Stomach smooth muscle (tissue), 2 donors: ENCODE measurements around the gene HRH2.
"Not testable (repeated sequence)": the region's sequence is repeated elsewhere in the genome, so short reads cannot be mapped to it uniquely, and the experiment has no call there.

Experiments used
- H3K27ac ChIP-seq: one replicate; pipeline ENCODE4 v1.7.0; 2013; ENCODE audit warnings: mild to moderate bottlenecking, low read length, inconsistent platforms
- H3K27me3 ChIP-seq, 2 donors: one replicate each; pipeline ENCODE4 v1.7.0; 2013; ENCODE audit warnings: low read length in 2 of 2; ENCODE audit not compliant: insufficient read depth in 2 of 2, control insufficient read depth in 1 of 2
- H3K36me3 ChIP-seq, 2 donors: one replicate each; pipeline ENCODE4 v1.7.0; 2013; ENCODE audit warnings: low read length in 2 of 2; ENCODE audit not compliant: control insufficient read depth in 2 of 2, insufficient read depth in 2 of 2
- H3K4me1 ChIP-seq: one replicate; pipeline ENCODE4 v1.7.0; 2013; ENCODE audit warnings: low read length; ENCODE audit not compliant: control insufficient read depth, insufficient read depth
- H3K4me3 ChIP-seq, 2 donors: one replicate each; pipeline ENCODE4 v1.7.0; 2013; ENCODE audit warnings: low read length in 2 of 2
- H3K9ac ChIP-seq, 2 donors: one replicate each; pipeline ENCODE4 v1.7.0; 2013; ENCODE audit warnings: low read length in 2 of 2, mild to moderate bottlenecking in 1 of 2
- H3K9me3 ChIP-seq, 2 donors: one replicate each; pipeline ENCODE4 v1.7.0; 2013; ENCODE audit warnings: low read length in 2 of 2; ENCODE audit not compliant: control insufficient read depth in 2 of 2
- donor health status: healthy.
- donor health status: Pancreatic carcinoma.

Gene HRH2

GRCh38 chr5:175714479-175715085 lies 56.7 kb downstream of the HRH2 start:
- H3K4me3 ChIP-seq = no peak overlapping the region
- H3K27me3 ChIP-seq = peaks cover 0 to 4% of the 10 kb centered on the region in 2 donors
- H3K36me3 ChIP-seq = no peaks in the 10 kb centered on the region
- H3K4me1 ChIP-seq = no peaks in the 10 kb centered on the region
- no peak overlapping the region for H3K27ac ChIP-seq
- H3K9ac ChIP-seq = no peak overlapping the region
- peaks cover 5 to 22% of the 10 kb centered on the region in 2 donors for H3K9me3 ChIP-seq

- H3K9ac ChIP-seq = no peak overlapping the region
- no peaks in the 10 kb centered on the region for H3K4me1 ChIP-seq
- H3K4me3 ChIP-seq = no peak overlapping the region
- no peak overlapping the region for H3K27ac ChIP-seq
- H3K27me3 ChIP-seq = peaks cover 0 to 4% of the 10 kb centered on the region in 2 donors
- H3K9me3 ChIP-seq = peaks cover 5 to 22% of the 10 kb centered on the region in 2 donors
- no peaks in the 10 kb centered on the region for H3K36me3 ChIP-seq
Observed at GRCh38 chr5:175715627-175716522, 58.0 kb downstream of the HRH2 start.

DNA sequence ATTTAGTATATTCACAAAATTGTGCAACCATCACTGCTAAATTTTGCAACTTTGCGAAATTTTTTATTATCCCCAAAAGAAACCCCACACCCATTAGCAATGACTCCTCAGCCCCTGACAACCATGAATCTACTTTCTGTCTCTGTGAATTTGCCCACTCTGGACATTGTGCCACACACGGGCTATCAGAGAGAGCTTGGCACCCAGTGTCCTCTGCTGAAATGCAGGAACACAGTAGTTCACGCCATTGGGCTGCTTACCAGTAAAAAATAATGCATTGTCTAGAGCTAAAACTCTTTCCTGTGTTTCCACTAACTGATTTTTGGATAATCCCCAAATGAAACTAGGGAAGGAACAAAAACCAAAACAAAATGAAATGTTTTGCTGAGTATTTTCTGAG lies 60.0 kb downstream of the HRH2 start:
- H3K9ac ChIP-seq = no peak overlapping the region
- peaks cover 5 to 22% of the 10 kb centered on the region in 2 donors for H3K9me3 ChIP-seq
- H3K36me3 ChIP-seq = no peaks in the 10 kb centered on the region
- H3K27me3 ChIP-seq = peaks cover 0 to 4% of the 10 kb centered on the region in 2 donors
- no peaks in the 10 kb centered on the region for H3K4me1 ChIP-seq
- H3K27ac ChIP-seq = no peak overlapping the region
- H3K4me3 ChIP-seq = no peak overlapping the region

DNA sequence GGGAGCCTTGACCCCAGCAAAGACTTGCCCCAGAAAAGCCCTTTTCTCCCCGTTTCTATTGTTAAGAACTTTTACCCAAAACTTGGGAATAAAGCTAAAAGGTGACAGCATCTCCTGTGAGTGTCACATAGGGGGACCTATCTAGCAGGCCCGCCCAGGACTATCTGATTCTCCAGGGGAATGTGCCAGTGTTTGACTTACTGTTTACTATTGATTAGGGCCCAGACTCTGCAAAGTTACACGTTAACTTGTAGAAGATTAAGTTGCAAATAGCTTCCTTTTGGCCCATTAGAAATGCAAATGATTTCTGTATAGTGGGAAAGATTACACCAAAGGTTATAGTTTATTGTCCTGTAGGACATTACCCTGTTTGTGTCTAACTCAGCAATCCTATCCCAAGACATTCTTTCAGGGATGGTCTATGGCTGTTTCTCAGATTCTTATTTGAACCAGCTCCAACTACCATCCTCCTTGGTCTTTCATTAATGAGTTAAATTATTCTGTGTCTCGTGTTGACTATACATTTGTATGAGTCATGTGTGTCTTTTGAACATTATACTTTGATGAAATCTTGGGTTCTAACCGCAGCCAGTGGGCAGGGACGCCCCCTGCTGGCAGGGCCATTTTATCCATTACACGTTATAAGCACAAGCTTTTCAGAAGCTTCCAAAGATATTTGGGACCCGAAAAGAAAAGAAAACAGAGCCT lies 60.7 kb downstream of the HRH2 start:
- Histone ChIP-seq H3K27ac (no peak overlapping the region), H3K4me1 (no peaks in the 10 kb centered on the region), H3K36me3 (no peaks in the 10 kb centered on the region), H3K27me3 (peaks cover 0 to 4% of the 10 kb centered on the region in 2 donors), H3K9ac (no peak overlapping the region), H3K4me3 (no peak overlapping the region), H3K9me3 (peaks cover 3 to 19% of the 10 kb centered on the region in 2 donors)

DNA sequence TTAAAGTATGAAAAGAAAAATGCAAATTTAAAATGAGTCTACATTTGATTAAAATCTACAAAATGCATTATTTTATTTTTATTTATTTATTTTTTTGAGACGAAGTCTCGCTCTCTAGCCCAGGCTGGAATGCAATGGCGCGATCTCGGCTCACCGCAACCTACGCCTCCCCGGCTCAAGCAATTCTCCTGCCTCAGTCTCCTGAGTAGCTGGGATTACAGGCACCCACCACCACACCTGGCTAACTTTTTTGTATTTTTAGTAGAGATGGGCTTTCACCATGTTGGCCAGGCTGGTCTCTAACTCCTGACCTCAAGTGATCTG lies 61.2 kb downstream of the HRH2 start:
- not testable (repeated sequence) for H3K9ac ChIP-seq, H3K36me3 ChIP-seq, H3K4me3 ChIP-seq, H3K4me1 ChIP-seq, H3K27me3 ChIP-seq, H3K27ac ChIP-seq
- H3K9me3 ChIP-seq = peaks cover 3 to 14% of the 10 kb centered on the region in 2 donors

- Histone ChIP-seq H3K4me3 (no peak overlapping the region), H3K9me3 (no peaks in the 10 kb centered on the region), H3K9ac (no peak overlapping the region), H3K4me1 (peaks cover 3% of the 10 kb centered on the region), H3K27me3 (peaks cover 18 to 24% of the 10 kb centered on the region in 2 donors), H3K27ac (no peak overlapping the region), H3K36me3 (no peaks in the 10 kb centered on the region)
Observed at GRCh38 chr5:175724314-175725275, 66.7 kb downstream of the HRH2 start.

GRCh38 chr5:175728316-175728715 lies 70.4 kb downstream of the HRH2 start:
- no peak overlapping the region for H3K4me3 ChIP-seq
- H3K9ac ChIP-seq = no peak overlapping the region
- peaks cover 33 to 34% of the 10 kb centered on the region in 2 donors for H3K27me3 ChIP-seq
- H3K4me1 ChIP-seq = peaks cover 7% of the 10 kb centered on the region
- H3K9me3 ChIP-seq = peaks cover 0 to 2% of the 10 kb centered on the region in 2 donors
- H3K36me3 ChIP-seq = no peaks in the 10 kb centered on the region
- no peak overlapping the region for H3K27ac ChIP-seq

- H3K27me3 ChIP-seq = peaks cover 33 to 37% of the 10 kb centered on the region in 2 donors
- H3K4me3 ChIP-seq = no peak overlapping the region
- no peak overlapping the region for H3K9ac ChIP-seq
- no peaks in the 10 kb centered on the region for H3K36me3 ChIP-seq
- H3K4me1 ChIP-seq = peaks cover 7% of the 10 kb centered on the region
- peaks cover 0 to 5% of the 10 kb centered on the region in 2 donors for H3K9me3 ChIP-seq
- no peak overlapping the region for H3K27ac ChIP-seq
Observed at GRCh38 chr5:175728885-175729828, 71.3 kb downstream of the HRH2 start.

GRCh38 chr5:175729829-175730277 lies 72.0 kb downstream of the HRH2 start:
- Histone ChIP-seq H3K9me3 (peaks cover 0 to 5% of the 10 kb centered on the region in 2 donors), H3K27ac (no peak overlapping the region), H3K4me3 (no peak overlapping the region), H3K36me3 (no peaks in the 10 kb centered on the region), H3K9ac (no peak overlapping the region), H3K27me3 (peaks cover 33 to 38% of the 10 kb centered on the region in 2 donors), H3K4me1 (peaks cover 7% of the 10 kb centered on the region)
